Neural cell (in vitro differentiated cells): Measurements from ENCODE around the gene WRNIP1. TPM values are rescaled to one million over a fixed set of nuclear protein-coding genes. Genes with fewer than 3 reads are reported as not detected.

Experiments
- H2AFZ ChIP-seq: fragments of 200-600, 300-800 bp; sonication (generic), shearing (Covaris generic); 2 replicates; pipeline ENCODE4 v1.6.0; 2014; ENCODE audit warnings: low read depth, mild to moderate bottlenecking, antibody characterized with exemption, low read length, moderate library complexity
- H3F3A ChIP-seq: fragments of 200-600 bp; shearing (Covaris generic); 2 replicates; pipeline ENCODE4 v1.6.1; 2016; ENCODE audit warnings: mild to moderate bottlenecking, moderate library complexity, mixed read lengths, antibody characterized with exemption, low read length; ENCODE audit not compliant: insufficient read depth, poor library complexity, severe bottlenecking
- H3K27ac ChIP-seq: fragments of 200-600, 300-800 bp; sonication (generic), shearing (Covaris generic); 2 replicates; pipeline ENCODE4 v1.5.1; 2014; ENCODE audit warnings: mild to moderate bottlenecking, low read length, moderate library complexity
- H3K27me3 ChIP-seq: fragments of 300-800, 200-600 bp; sonication (generic), shearing (Covaris generic); 2 replicates; pipeline ENCODE4 v1.6.0; 2014; ENCODE audit warnings: mild to moderate bottlenecking, low read depth, low read length, moderate library complexity; ENCODE audit not compliant: insufficient read depth
- H3K36me3 ChIP-seq: fragments of 300-800, 200-600 bp; sonication (generic), shearing (Covaris generic); 2 replicates; pipeline ENCODE4 v1.5.1; 2014; ENCODE audit warnings: mild to moderate bottlenecking, antibody characterized with exemption, low read length, moderate library complexity; ENCODE audit not compliant: insufficient read depth
- H3K4me2 ChIP-seq: fragments of 300-800, 200-600 bp; sonication (generic), shearing (Covaris generic); 2 replicates; pipeline ENCODE4 v1.6.0; 2014; ENCODE audit warnings: mild to moderate bottlenecking, low read length
- H3K4me3 ChIP-seq: fragments of 300-800, 200-600 bp; sonication (generic), shearing (Covaris generic); 2 replicates; pipeline ENCODE4 v1.5.1; 2014; ENCODE audit warnings: mild to moderate bottlenecking, low read length, moderate library complexity
- H3K79me2 ChIP-seq: fragments of 200-600 bp; shearing (Covaris generic); replicated peaks from 2 replicates; pipeline ENCODE4 v1.6.0; 2014; ENCODE audit warnings: mild to moderate bottlenecking, low read length, moderate library complexity; ENCODE audit not compliant: insufficient read depth
- H3K9ac ChIP-seq: fragments of 300-800, 200-600 bp; sonication (generic), shearing (Covaris generic); 2 replicates; pipeline ENCODE4 v1.6.1; 2016; ENCODE audit warnings: mild to moderate bottlenecking, low read length, mixed read lengths
- H3K9me2 ChIP-seq: fragments of 200-600 bp; shearing (Covaris generic); 2 replicates; pipeline ENCODE4 v1.6.1; 2016; ENCODE audit warnings: mild to moderate bottlenecking, low read length, mixed read lengths; ENCODE audit not compliant: insufficient read depth
- H3K9me3 ChIP-seq: fragments of 200-600, 300-800 bp; sonication (generic), shearing (Covaris generic); 2 replicates; pipeline ENCODE4 v1.6.1; 2016; ENCODE audit warnings: mild to moderate bottlenecking, mixed run types, low read length, moderate library complexity, mixed read lengths
- H4K20me1 ChIP-seq: fragments of 200-600 bp; shearing (Covaris generic); 2 replicates; pipeline ENCODE4 v1.6.1; 2016; ENCODE audit warnings: mild to moderate bottlenecking, mixed run types; ENCODE audit not compliant: insufficient read depth
- CTCF ChIP-seq: fragments of 450-650 bp; IDR thresholded peaks from 2 replicates; pipeline ENCODE4 v1.5.1; 2014; ENCODE audit warnings: antibody characterized with exemption, mild to moderate bottlenecking, moderate library complexity; ENCODE audit not compliant: poor library complexity, severe bottlenecking
- EP300 ChIP-seq: fragments of 450-650 bp; conservative IDR thresholded peaks from 2 replicates; pipeline ENCODE4 v1.6.1; 2014; ENCODE audit warnings: antibody characterized with exemption, mild to moderate bottlenecking, moderate library complexity; ENCODE audit not compliant: poor library complexity, severe bottlenecking
- EZH2 ChIP-seq: fragments of 200-600, 300-800 bp; shearing (Covaris generic), sonication (generic); IDR thresholded peaks from 2 replicates; pipeline ENCODE4 v1.6.1; 2014; ENCODE audit warnings: antibody characterized with exemption, low read length, borderline replicate concordance, mild to moderate bottlenecking; ENCODE audit not compliant: insufficient read depth, poor library complexity, severe bottlenecking
- MXI1 ChIP-seq: fragments of 450-650 bp; conservative IDR thresholded peaks from 2 replicates; pipeline ENCODE4 v1.6.1; 2014; ENCODE audit warnings: antibody characterized with exemption, mild to moderate bottlenecking; ENCODE audit not compliant: poor library complexity, severe bottlenecking
- POLR2AphosphoS5 ChIP-seq: IDR thresholded peaks from 2 replicates; pipeline ENCODE4 v1.6.1; 2012
- RAD21 ChIP-seq: fragments of 450-650 bp; conservative IDR thresholded peaks from 2 replicates; pipeline ENCODE4 v1.6.1; 2014; ENCODE audit warnings: antibody characterized with exemption, mild to moderate bottlenecking, moderate library complexity
- SMC3 ChIP-seq: fragments of 450-650 bp; conservative IDR thresholded peaks from 2 replicates; pipeline ENCODE4 v1.6.1; 2014; ENCODE audit warnings: antibody characterized with exemption, mild to moderate bottlenecking, moderate library complexity; ENCODE audit not compliant: poor library complexity
- TAF1 ChIP-seq: IDR thresholded peaks from 2 replicates; pipeline ENCODE4 v1.6.1; 2012; ENCODE audit warnings: low read depth
- polyA plus RNA-seq: library from polyadenylated mRNA; depleted of rRNA; stranded (reverse); fragments of >200 nt; gene quantifications from 2 replicates; pipeline ENCODE4 v1.2.3, GENCODE V29; 2014
- TF ChIP-seq, protein P1 (sequence below): IDR thresholded peaks from 2 replicates; pipeline ENCODE4 v1.6.1; 2012; ENCODE audit warnings: borderline replicate concordance

Gene WRNIP1
- polyA plus RNA-seq, 1 donor from 2014 or later, result 93.7 TPM

GRCh38 chr6:2782825-2783187 is 17.6 kb downstream of the WRNIP1 start:
- Histone ChIP-seq H4K20me1 (no peaks in the 10 kb centered on the region), H3K4me3 (no peak overlapping the region), H3K9me2 (no peaks in the 10 kb centered on the region), H2AFZ (no peak overlapping the region), H3K79me2 (peaks cover 1% of the 10 kb centered on the region), H3K27ac (no peak overlapping the region), H3K36me3 (peaks cover 5% of the 10 kb centered on the region), H3K27me3 (no peaks in the 10 kb centered on the region), H3K9ac (no peak overlapping the region), H3K4me2 (no peak overlapping the region), H3K9me3 (no peaks in the 10 kb centered on the region), H3F3A (no peaks in the 10 kb centered on the region)
- no peak for TF ChIP-seq MXI1
- TF ChIP-seq EP300, result no peak
- no peak for TF ChIP-seq SMC3
- TF ChIP-seq RAD21, result no peak
- TF ChIP-seq TAF1, result no peak
- TF ChIP-seq POLR2AphosphoS5, result no peak
- TF ChIP-seq, protein P1, sequence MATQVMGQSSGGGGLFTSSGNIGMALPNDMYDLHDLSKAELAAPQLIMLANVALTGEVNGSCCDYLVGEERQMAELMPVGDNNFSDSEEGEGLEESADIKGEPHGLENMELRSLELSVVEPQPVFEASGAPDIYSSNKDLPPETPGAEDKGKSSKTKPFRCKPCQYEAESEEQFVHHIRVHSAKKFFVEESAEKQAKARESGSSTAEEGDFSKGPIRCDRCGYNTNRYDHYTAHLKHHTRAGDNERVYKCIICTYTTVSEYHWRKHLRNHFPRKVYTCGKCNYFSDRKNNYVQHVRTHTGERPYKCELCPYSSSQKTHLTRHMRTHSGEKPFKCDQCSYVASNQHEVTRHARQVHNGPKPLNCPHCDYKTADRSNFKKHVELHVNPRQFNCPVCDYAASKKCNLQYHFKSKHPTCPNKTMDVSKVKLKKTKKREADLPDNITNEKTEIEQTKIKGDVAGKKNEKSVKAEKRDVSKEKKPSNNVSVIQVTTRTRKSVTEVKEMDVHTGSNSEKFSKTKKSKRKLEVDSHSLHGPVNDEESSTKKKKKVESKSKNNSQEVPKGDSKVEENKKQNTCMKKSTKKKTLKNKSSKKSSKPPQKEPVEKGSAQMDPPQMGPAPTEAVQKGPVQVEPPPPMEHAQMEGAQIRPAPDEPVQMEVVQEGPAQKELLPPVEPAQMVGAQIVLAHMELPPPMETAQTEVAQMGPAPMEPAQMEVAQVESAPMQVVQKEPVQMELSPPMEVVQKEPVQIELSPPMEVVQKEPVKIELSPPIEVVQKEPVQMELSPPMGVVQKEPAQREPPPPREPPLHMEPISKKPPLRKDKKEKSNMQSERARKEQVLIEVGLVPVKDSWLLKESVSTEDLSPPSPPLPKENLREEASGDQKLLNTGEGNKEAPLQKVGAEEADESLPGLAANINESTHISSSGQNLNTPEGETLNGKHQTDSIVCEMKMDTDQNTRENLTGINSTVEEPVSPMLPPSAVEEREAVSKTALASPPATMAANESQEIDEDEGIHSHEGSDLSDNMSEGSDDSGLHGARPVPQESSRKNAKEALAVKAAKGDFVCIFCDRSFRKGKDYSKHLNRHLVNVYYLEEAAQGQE, result no peak
- no peak for TF ChIP-seq EZH2
- TF ChIP-seq CTCF, result no peak

DNA sequence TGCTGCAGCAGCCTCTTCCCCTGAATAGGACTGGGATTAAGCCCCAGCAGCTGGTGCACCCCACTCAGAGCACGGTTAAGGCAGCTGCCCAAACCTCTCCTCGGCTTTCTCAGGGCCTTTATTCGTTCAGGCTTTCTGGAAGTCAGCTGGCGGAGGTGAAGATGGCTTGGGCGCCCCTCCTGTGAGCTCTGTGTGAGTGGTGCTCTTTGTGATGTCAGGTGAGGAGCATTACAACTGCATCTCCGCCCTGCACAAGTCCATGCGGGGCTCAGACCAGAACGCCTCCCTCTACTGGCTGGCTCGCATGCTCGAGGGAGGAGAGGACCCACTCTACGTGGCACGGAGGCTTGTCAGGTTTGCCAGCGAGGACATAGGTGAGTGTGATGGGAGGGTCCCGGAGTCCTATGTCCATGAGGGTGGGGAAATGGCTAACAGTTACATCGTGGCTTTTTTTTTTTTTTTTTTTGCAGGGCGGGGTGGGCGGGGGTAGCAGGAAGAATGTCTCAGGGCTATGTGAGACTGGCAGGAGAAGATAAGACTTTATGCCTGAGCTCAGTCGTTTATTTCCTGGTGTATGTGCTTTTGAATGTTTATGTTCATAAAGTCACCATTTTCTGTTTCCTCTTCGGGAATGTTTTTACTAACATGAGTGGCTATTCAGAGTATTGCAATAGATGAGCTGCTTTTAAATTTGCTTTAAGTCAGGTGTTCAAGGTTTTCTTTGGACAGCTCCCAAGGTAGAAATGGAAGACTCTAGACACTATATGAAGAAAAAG is 18.2 kb downstream of the WRNIP1 start:
- TF ChIP-seq TAF1, result no peak
- no peak for TF ChIP-seq CTCF
- TF ChIP-seq RAD21, result no peak
- TF ChIP-seq EZH2, result no peak
- no peak for TF ChIP-seq SMC3
- TF ChIP-seq, protein P1, result no peak
- TF ChIP-seq EP300, result no peak
- no peak for TF ChIP-seq POLR2AphosphoS5
- TF ChIP-seq MXI1, result no peak
- Histone ChIP-seq H3F3A (no peaks in the 10 kb centered on the region), H3K9ac (no peak overlapping the region), H3K27ac (no peak overlapping the region), H3K9me2 (no peaks in the 10 kb centered on the region), H3K79me2 (no peaks in the 10 kb centered on the region), H3K27me3 (no peaks in the 10 kb centered on the region), H4K20me1 (no peaks in the 10 kb centered on the region), H3K36me3 (peaks cover 5% of the 10 kb centered on the region), H3K4me2 (no peak overlapping the region), H3K4me3 (no peak overlapping the region), H2AFZ (no peak overlapping the region), H3K9me3 (no peaks in the 10 kb centered on the region)
